GM23248 (cell line): ENCODE measurements around the gene KRTAP5-5. TPM values are rescaled to one million over a fixed set of nuclear protein-coding genes. Genes with fewer than 3 reads are reported as not detected.
"Not testable (repeated sequence)": the region's sequence is repeated elsewhere in the genome, so short reads cannot be mapped to it uniquely, and the experiment has no call there.

ENCODE experiments used
- DNase-seq: peaks from one replicate; pipeline ENCODE4 v3.0.0-alpha.2; 2015
- H2AFZ ChIP-seq: fragments of 200-600 bp; sonication (generic); 2 replicates; pipeline ENCODE4 v1.6.1; 2016; ENCODE audit warnings: antibody characterized with exemption
- H3F3A ChIP-seq: fragments of 200-600 bp; sonication (generic); 2 replicates; pipeline ENCODE4 v1.6.1; 2016; ENCODE audit warnings: mild to moderate bottlenecking, antibody characterized with exemption, mixed run types; ENCODE audit not compliant: insufficient read depth
- H3K27ac ChIP-seq: fragments of 200-600 bp; sonication (generic); 2 replicates; pipeline ENCODE4 v1.5.1; 2016; ENCODE audit warnings: mild to moderate bottlenecking
- H3K27me3 ChIP-seq: fragments of 200-600 bp; sonication (generic); replicated peaks from 2 replicates; pipeline ENCODE4 v1.6.1; 2016; ENCODE audit warnings: mild to moderate bottlenecking; ENCODE audit not compliant: insufficient read depth
- H3K36me3 ChIP-seq: fragments of 200-600 bp; sonication (generic); 2 replicates; pipeline ENCODE4 v1.6.1; 2016; ENCODE audit warnings: low read depth, mild to moderate bottlenecking
- H3K4me1 ChIP-seq: fragments of 200-600 bp; sonication (generic); 2 replicates; pipeline ENCODE4 v1.6.1; 2016; ENCODE audit warnings: mild to moderate bottlenecking; ENCODE audit not compliant: insufficient read depth
- H3K4me2 ChIP-seq: fragments of 200-600 bp; sonication (generic); one replicate; pipeline ENCODE4 v1.6.1; 2016; ENCODE audit warnings: mild to moderate bottlenecking; ENCODE audit not compliant: unreplicated experiment
- H3K4me3 ChIP-seq: fragments of 200-600 bp; sonication (generic); 2 replicates; pipeline ENCODE4 v1.5.1; 2016; ENCODE audit warnings: mild to moderate bottlenecking
- H3K79me2 ChIP-seq: fragments of 200-600 bp; sonication (generic); 2 replicates; pipeline ENCODE4 v1.6.1; 2016; ENCODE audit warnings: mild to moderate bottlenecking; ENCODE audit not compliant: insufficient read depth
- H3K9ac ChIP-seq: fragments of 200-600 bp; sonication (generic); 2 replicates; pipeline ENCODE4 v1.6.1; 2016; ENCODE audit warnings: mild to moderate bottlenecking
- H3K9me2 ChIP-seq: fragments of 200-600 bp; sonication (generic); 2 replicates; pipeline ENCODE4 v1.6.1; 2016; ENCODE audit warnings: mixed run types, mild to moderate bottlenecking, moderate library complexity; ENCODE audit not compliant: insufficient read depth
- H3K9me3 ChIP-seq: fragments of 200-600 bp; sonication (generic); one replicate; pipeline ENCODE4 v1.6.1; 2017; ENCODE audit warnings: low read depth
- H4K20me1 ChIP-seq: fragments of 200-600 bp; sonication (generic); 2 replicates; pipeline ENCODE4 v1.6.0; 2016; ENCODE audit not compliant: insufficient read depth
- EZH2 ChIP-seq: fragments of 200-600 bp; sonication (generic); IDR thresholded peaks from 2 replicates; pipeline ENCODE4 v1.6.1; 2018; ENCODE audit warnings: antibody characterized with exemption, mild to moderate bottlenecking; ENCODE audit not compliant: insufficient read depth, poor library complexity, severe bottlenecking
- EZH2phosphoT487 ChIP-seq: fragments of 200-600 bp; sonication (generic); IDR thresholded peaks from 2 replicates; pipeline ENCODE4 v1.6.1; 2018; ENCODE audit warnings: antibody characterized with exemption, moderate library complexity, mild to moderate bottlenecking, low read depth; ENCODE audit not compliant: insufficient read depth
- WGBS, 2 experiments: methylation state at CpG; one replicate each; pipeline ENCODE4 v1.1.6; 2015 to 2017; ENCODE audit warnings: low lambda C conversion rate in 2 of 2, low coverage in 1 of 2; ENCODE audit errors: missing lambda C conversion rate in 2 of 2; 5-methylcytosine and 5-hydroxymethylcytosine counted together
- in situ Hi-C: fragments of 300-500 bp; cut with MboI; formaldehyde crosslinking; loops from 2 replicates; pipeline ENCODE4 v1.15.0; 2020
- polyA plus RNA-seq: library from polyadenylated mRNA; unstranded; fragments of >200 nt; fragmentation: Nextera tagmentation; extraction: Ambion mirVana; gene quantifications from 2 replicates; pipeline ENCODE4 v1.2.1, GENCODE V29; 2016
- total RNA-seq: library from RNA; depleted of rRNA; stranded (reverse); fragments of >200 nt; shearing (Covaris generic); gene quantifications from 2 replicates; pipeline ENCODE4 v1.2.3, GENCODE V29; 2014

KRTAP5-5 gene
- total and polyA plus RNA-seq, 2 experiments from 2014 or later, result not detected

- H3K27ac ChIP-seq, result no peak overlapping the region
- WGBS, 2 experiments, result 0 to 5% methylated on average over 2 of the region's 2 CpGs
- no peaks in the 10 kb centered on the region for H3K9me3 ChIP-seq
- peaks cover 45% of the 10 kb centered on the region for H3K27me3 ChIP-seq
- H3K79me2 ChIP-seq, result no peaks in the 10 kb centered on the region
- H3K4me1 ChIP-seq, result no peaks in the 10 kb centered on the region
- no peak overlapping the region for H3K4me2 ChIP-seq
- no peak for DNase-seq
- TF ChIP-seq EZH2phosphoT487 (no peak), EZH2 (no peak)
- no peaks in the 10 kb centered on the region for H3K36me3 ChIP-seq
- H4K20me1 ChIP-seq, result no peaks in the 10 kb centered on the region
- H2AFZ ChIP-seq, result no peak overlapping the region
- no peak overlapping the region for H3K9ac ChIP-seq
- no peak overlapping the region for H3K4me3 ChIP-seq
- in situ Hi-C loops, result no loop called here
- no peaks in the 10 kb centered on the region for H3K9me2 ChIP-seq
- H3F3A ChIP-seq, result no peaks in the 10 kb centered on the region
Measured at GRCh38 chr11:1586699-1587098, 42.9 kb upstream of the KRTAP5-5 start.

GRCh38 chr11:1589191-1589963 is 40.2 kb upstream of the KRTAP5-5 start:
- H3K4me2 ChIP-seq, H3K9ac ChIP-seq, H3K4me3 ChIP-seq, H2AFZ ChIP-seq, H3K4me1 ChIP-seq, H3K27ac ChIP-seq, in situ Hi-C loops, DNase-seq, H4K20me1 ChIP-seq, H3K9me3 ChIP-seq, H3K36me3 ChIP-seq, H3K9me2 ChIP-seq, H3K79me2 ChIP-seq, H3F3A ChIP-seq: not testable (repeated sequence)
- H3K27me3 ChIP-seq, result peaks cover 54% of the 10 kb centered on the region
- 16 to 22% methylated on average over 7 to 9 of the region's 10 CpGs for WGBS, 2 experiments

- WGBS, 2 experiments, result 72 to 80% methylated on average over 6 of the region's 6 CpGs
- Histone ChIP-seq H3K4me3 (no peak overlapping the region), H3K9me3 (no peaks in the 10 kb centered on the region), H3K36me3 (no peaks in the 10 kb centered on the region), H3F3A (no peaks in the 10 kb centered on the region), H3K27me3 (peaks cover 60% of the 10 kb centered on the region), H3K79me2 (no peaks in the 10 kb centered on the region), H4K20me1 (no peaks in the 10 kb centered on the region), H3K4me2 (no peak overlapping the region), H3K9ac (no peak overlapping the region), H3K9me2 (no peaks in the 10 kb centered on the region), H2AFZ (no peak overlapping the region), H3K4me1 (no peaks in the 10 kb centered on the region), H3K27ac (no peak overlapping the region)
- TF ChIP-seq EZH2phosphoT487 (no peak), EZH2 (no peak)
- in situ Hi-C loops, result no loop called here
- no peak for DNase-seq
Measured at GRCh38 chr11:1589996-1590395, 39.6 kb upstream of the KRTAP5-5 start.

- Histone ChIP-seq H3K4me3 (no peak overlapping the region), H3K4me1 (no peaks in the 10 kb centered on the region), H3K9me3 (no peaks in the 10 kb centered on the region), H4K20me1 (no peaks in the 10 kb centered on the region), H3K36me3 (no peaks in the 10 kb centered on the region), H3F3A (no peaks in the 10 kb centered on the region), H3K27ac (no peak overlapping the region), H3K27me3 (peaks cover 69% of the 10 kb centered on the region), H3K9ac (no peak overlapping the region), H3K9me2 (no peaks in the 10 kb centered on the region), H3K4me2 (no peak overlapping the region), H3K79me2 (no peaks in the 10 kb centered on the region), H2AFZ (no peak overlapping the region)
- WGBS, 2 experiments, result 71 to 74% methylated on average over 9 of the region's 9 CpGs
- TF ChIP-seq EZH2 (no peak), EZH2phosphoT487 (no peak)
- no peak for DNase-seq
- in situ Hi-C loops, result no loop called here
Measured at GRCh38 chr11:1592628-1593027, 36.9 kb upstream of the KRTAP5-5 start.

GRCh38 chr11:1595994-1596575 is 33.5 kb upstream of the KRTAP5-5 start:
- H3K4me3 ChIP-seq, H3K9me2 ChIP-seq, H3K9ac ChIP-seq, H3K4me1 ChIP-seq, H3K27ac ChIP-seq, H2AFZ ChIP-seq, H3K36me3 ChIP-seq, in situ Hi-C loops, H3F3A ChIP-seq, H3K79me2 ChIP-seq, DNase-seq, H3K9me3 ChIP-seq, H3K4me2 ChIP-seq, H4K20me1 ChIP-seq: not testable (repeated sequence)
- peaks cover 73% of the 10 kb centered on the region for H3K27me3 ChIP-seq
- WGBS, 2 experiments, result 32 to 39% methylated on average over 11 of the region's 11 CpGs

GRCh38 chr11:1596576-1597121 is 32.9 kb upstream of the KRTAP5-5 start:
- H3K4me1 ChIP-seq, H4K20me1 ChIP-seq, H3K36me3 ChIP-seq, H3K9me3 ChIP-seq, H2AFZ ChIP-seq, H3K9me2 ChIP-seq, DNase-seq, H3F3A ChIP-seq, H3K4me3 ChIP-seq, H3K27ac ChIP-seq, H3K79me2 ChIP-seq, H3K9ac ChIP-seq, H3K4me2 ChIP-seq, in situ Hi-C loops: not testable (repeated sequence)
- 32 to 41% methylated on average over 19 of the region's 19 CpGs for WGBS, 2 experiments
- H3K27me3 ChIP-seq, result peaks cover 75% of the 10 kb centered on the region
